Nephron progenitor cell (in vitro differentiated cells): ENCODE measurements around the gene DRAM1.

Experiments
- DNase-seq: peaks from one replicate; pipeline ENCODE4 v3.0.0; 2021
- H3K27ac Mint-ChIP-seq: 2 replicates; pipeline ENCODE4 v1.8.0; 2021; ENCODE audit warnings: mild to moderate bottlenecking, moderate library complexity, mixed read lengths
- H3K27me3 Mint-ChIP-seq: 2 replicates; pipeline ENCODE4 v1.8.0; 2021; ENCODE audit warnings: mild to moderate bottlenecking, low read depth, mixed read lengths; ENCODE audit not compliant: poor library complexity
- H3K36me3 Mint-ChIP-seq: 2 replicates; pipeline ENCODE4 v1.8.0; 2021; ENCODE audit warnings: low read depth, mixed read lengths
- H3K4me1 Mint-ChIP-seq: 2 replicates; pipeline ENCODE4 v1.8.0; 2021; ENCODE audit warnings: mixed read lengths
- H3K4me3 Mint-ChIP-seq: 2 replicates; pipeline ENCODE4 v1.8.0; 2021; ENCODE audit warnings: mild to moderate bottlenecking, moderate library complexity, mixed read lengths
- H3K9me3 Mint-ChIP-seq: 2 replicates; pipeline ENCODE4 v1.8.0; 2021; ENCODE audit warnings: mild to moderate bottlenecking, moderate library complexity, mixed read lengths
- CTCF ChIP-seq: fragments of 200-600 bp; sonication (generic); IDR thresholded peaks from 2 replicates; pipeline ENCODE4 v1.5.0; 2021; ENCODE audit warnings: antibody characterized with exemption

Gene DRAM1

GRCh38 chr12:101889211-101889752 lies 11.9 kb downstream of the DRAM1 start:
- DNase-seq = no peak
- no peaks in the 10 kb centered on the region for H3K36me3 Mint-ChIP-seq
- H3K4me1 Mint-ChIP-seq = no peaks in the 10 kb centered on the region
- H3K9me3 Mint-ChIP-seq = no peaks in the 10 kb centered on the region
- TF ChIP-seq CTCF = no peak
- peak overlapping the region; percentile 3 for H3K27ac Mint-ChIP-seq
- no peak overlapping the region for H3K4me3 Mint-ChIP-seq
- no peaks in the 10 kb centered on the region for H3K27me3 Mint-ChIP-seq

GRCh38 chr12:101891462-101891971 lies 14.1 kb downstream of the DRAM1 start:
- Mint-ChIP-seq H3K27me3 (no peaks in the 10 kb centered on the region), H3K9me3 (no peaks in the 10 kb centered on the region), H3K4me3 (no peak overlapping the region), H3K36me3 (no peaks in the 10 kb centered on the region), H3K4me1 (no peaks in the 10 kb centered on the region), H3K27ac (no peak overlapping the region)
- DNase-seq = no peak
- no peak for TF ChIP-seq CTCF

GRCh38 chr12:101892794-101893193 lies 15.4 kb downstream of the DRAM1 start:
- Mint-ChIP-seq H3K4me1 (no peaks in the 10 kb centered on the region), H3K27me3 (no peaks in the 10 kb centered on the region), H3K36me3 (no peaks in the 10 kb centered on the region), H3K27ac (no peak overlapping the region), H3K4me3 (no peak overlapping the region), H3K9me3 (no peaks in the 10 kb centered on the region)
- DNase-seq = no peak
- no peak for TF ChIP-seq CTCF

- peaks cover 7% of the 10 kb centered on the region for H3K4me1 Mint-ChIP-seq
- TF ChIP-seq CTCF = no peak
- no peaks in the 10 kb centered on the region for H3K9me3 Mint-ChIP-seq
- H3K36me3 Mint-ChIP-seq = no peaks in the 10 kb centered on the region
- H3K27me3 Mint-ChIP-seq = no peaks in the 10 kb centered on the region
- no peak overlapping the region for H3K4me3 Mint-ChIP-seq
- DNase-seq = no peak
- no peak overlapping the region for H3K27ac Mint-ChIP-seq
Observed at GRCh38 chr12:101901777-101902176, 24.4 kb downstream of the DRAM1 start.

GRCh38 chr12:101902641-101903040 lies 25.3 kb downstream of the DRAM1 start:
- Mint-ChIP-seq H3K36me3 (no peaks in the 10 kb centered on the region), H3K4me1 (peaks cover 7% of the 10 kb centered on the region), H3K4me3 (no peak overlapping the region), H3K9me3 (no peaks in the 10 kb centered on the region), H3K27me3 (no peaks in the 10 kb centered on the region), H3K27ac (no peak overlapping the region)
- TF ChIP-seq CTCF = no peak
- DNase-seq = no peak

- H3K27ac Mint-ChIP-seq = no peak overlapping the region
- peaks cover 3% of the 10 kb centered on the region for H3K27me3 Mint-ChIP-seq
- no peak for DNase-seq
- no peaks in the 10 kb centered on the region for H3K9me3 Mint-ChIP-seq
- no peak overlapping the region for H3K4me3 Mint-ChIP-seq
- no peaks in the 10 kb centered on the region for H3K36me3 Mint-ChIP-seq
- H3K4me1 Mint-ChIP-seq = no peaks in the 10 kb centered on the region
- TF ChIP-seq CTCF = no peak
Observed at GRCh38 chr12:101906226-101906625, 28.8 kb downstream of the DRAM1 start.
